SU-DHL-6 (cell line): ENCODE data around the gene NELFE.

Source experiments
- H2AFZ ChIP-seq: fragments of 200-600 bp; sonication (generic); 2 replicates; pipeline ENCODE4 v1.6.1; 2014; ENCODE audit warnings: low read depth, mild to moderate bottlenecking, moderate library complexity, mixed read lengths, antibody characterized with exemption, low read length; ENCODE audit not compliant: severe bottlenecking
- H3F3A ChIP-seq: fragments of 200-600 bp; shearing (Covaris generic); 2 replicates; pipeline ENCODE4 v1.6.0; 2016; ENCODE audit warnings: antibody characterized with exemption, mild to moderate bottlenecking; ENCODE audit not compliant: insufficient read depth
- H3K27ac ChIP-seq: fragments of 200-600 bp; sonication (generic); 2 replicates; pipeline ENCODE4 v1.5.1; 2016; ENCODE audit warnings: low read depth, mild to moderate bottlenecking, low read length, moderate library complexity, mixed read lengths
- H3K27me3 ChIP-seq: fragments of 200-600 bp; sonication (generic), shearing (Covaris generic); 2 replicates; pipeline ENCODE4 v1.6.0; 2014; ENCODE audit warnings: mild to moderate bottlenecking, low read length
- H3K36me3 ChIP-seq: fragments of 200-600 bp; sonication (generic); 2 replicates; pipeline ENCODE4 v1.6.1; 2014; ENCODE audit warnings: mild to moderate bottlenecking, low read length, mixed read lengths
- H3K4me2 ChIP-seq: fragments of 300-600, 200-600 bp; shearing (Covaris generic), sonication (generic); 2 replicates; pipeline ENCODE4 v1.6.0; 2014; ENCODE audit warnings: low read length, low read depth, mild to moderate bottlenecking; ENCODE audit not compliant: poor library complexity, severe bottlenecking
- H3K4me3 ChIP-seq: fragments of 200-600 bp; sonication (generic); 2 replicates; pipeline ENCODE4 v1.5.1; 2014; ENCODE audit warnings: antibody characterized with exemption, low read length, mild to moderate bottlenecking, mixed read lengths; ENCODE audit not compliant: insufficient read depth, poor library complexity, severe bottlenecking
- H3K79me2 ChIP-seq: fragments of 200-600 bp; sonication (generic); 2 replicates; pipeline ENCODE4 v1.6.1; 2014; ENCODE audit warnings: mild to moderate bottlenecking, low read length, moderate library complexity; ENCODE audit not compliant: insufficient read depth
- H3K9ac ChIP-seq: fragments of 200-600 bp; sonication (generic); 2 replicates; pipeline ENCODE4 v1.7.0; 2014; ENCODE audit warnings: mild to moderate bottlenecking, low read length
- H3K9me2 ChIP-seq: fragments of 200-600 bp; sonication (generic); replicated peaks from 2 replicates; pipeline ENCODE4 v1.6.1; 2014; ENCODE audit warnings: low read length; ENCODE audit not compliant: insufficient read depth
- H3K9me3 ChIP-seq: fragments of 200-600 bp; sonication (generic); 2 replicates; pipeline ENCODE4 v1.6.1; 2014; ENCODE audit warnings: low read length, mixed read lengths; ENCODE audit not compliant: insufficient read depth
- H4K20me1 ChIP-seq: fragments of 200-600 bp; sonication (generic); 2 replicates; pipeline ENCODE4 v1.6.1; 2014; ENCODE audit warnings: low read depth, mild to moderate bottlenecking, antibody characterized with exemption, low read length, moderate library complexity, mixed read lengths
- EZH2phosphoT487 ChIP-seq: fragments of 200-600 bp; sonication (generic), shearing (Covaris generic); conservative IDR thresholded peaks from 2 replicates; pipeline ENCODE4 v1.6.1; 2018; ENCODE audit warnings: mild to moderate bottlenecking, antibody characterized with exemption, low read length, moderate library complexity, mixed read lengths
- TF ChIP-seq, protein P1 (sequence below): fragments of 200-600 bp; sonication (generic); IDR thresholded peaks from one replicate; pipeline ENCODE4 v1.5.1; 2017; ENCODE audit warnings: antibody characterized with exemption, mild to moderate bottlenecking, low read length, moderate library complexity; ENCODE audit not compliant: insufficient read depth, poor library complexity, severe bottlenecking

The NELFE gene

GRCh38 chr6:31930962-31931361 lies 27.8 kb downstream of the NELFE start:
- Histone ChIP-seq H3K79me2 (no peaks in the 10 kb centered on the region), H3K9me2 (no peaks in the 10 kb centered on the region), H3K4me3 (no peak overlapping the region), H3K27ac (no peak overlapping the region), H4K20me1 (no peaks in the 10 kb centered on the region), H3F3A (no peaks in the 10 kb centered on the region), H3K9me3 (no peaks in the 10 kb centered on the region), H3K27me3 (no peaks in the 10 kb centered on the region), H2AFZ (no peak overlapping the region), H3K36me3 (no peaks in the 10 kb centered on the region), H3K4me2 (no peak overlapping the region), H3K9ac (no peak overlapping the region)
- no peak for TF ChIP-seq EZH2phosphoT487
- TF ChIP-seq, protein P1, sequence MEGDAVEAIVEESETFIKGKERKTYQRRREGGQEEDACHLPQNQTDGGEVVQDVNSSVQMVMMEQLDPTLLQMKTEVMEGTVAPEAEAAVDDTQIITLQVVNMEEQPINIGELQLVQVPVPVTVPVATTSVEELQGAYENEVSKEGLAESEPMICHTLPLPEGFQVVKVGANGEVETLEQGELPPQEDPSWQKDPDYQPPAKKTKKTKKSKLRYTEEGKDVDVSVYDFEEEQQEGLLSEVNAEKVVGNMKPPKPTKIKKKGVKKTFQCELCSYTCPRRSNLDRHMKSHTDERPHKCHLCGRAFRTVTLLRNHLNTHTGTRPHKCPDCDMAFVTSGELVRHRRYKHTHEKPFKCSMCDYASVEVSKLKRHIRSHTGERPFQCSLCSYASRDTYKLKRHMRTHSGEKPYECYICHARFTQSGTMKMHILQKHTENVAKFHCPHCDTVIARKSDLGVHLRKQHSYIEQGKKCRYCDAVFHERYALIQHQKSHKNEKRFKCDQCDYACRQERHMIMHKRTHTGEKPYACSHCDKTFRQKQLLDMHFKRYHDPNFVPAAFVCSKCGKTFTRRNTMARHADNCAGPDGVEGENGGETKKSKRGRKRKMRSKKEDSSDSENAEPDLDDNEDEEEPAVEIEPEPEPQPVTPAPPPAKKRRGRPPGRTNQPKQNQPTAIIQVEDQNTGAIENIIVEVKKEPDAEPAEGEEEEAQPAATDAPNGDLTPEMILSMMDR = no peak

GRCh38 chr6:31928672-31928939 lies 30.2 kb downstream of the NELFE start:
- Histone ChIP-seq H3K79me2 (no peaks in the 10 kb centered on the region), H3F3A (no peaks in the 10 kb centered on the region), H3K27ac (no peak overlapping the region), H3K4me2 (no peak overlapping the region), H3K9me3 (no peaks in the 10 kb centered on the region), H3K9ac (no peak overlapping the region), H3K36me3 (no peaks in the 10 kb centered on the region), H3K4me3 (no peak overlapping the region), H3K27me3 (no peaks in the 10 kb centered on the region), H3K9me2 (no peaks in the 10 kb centered on the region), H2AFZ (no peak overlapping the region), H4K20me1 (no peaks in the 10 kb centered on the region)
- TF ChIP-seq, protein P1 = no peak
- no peak for TF ChIP-seq EZH2phosphoT487

DNA sequence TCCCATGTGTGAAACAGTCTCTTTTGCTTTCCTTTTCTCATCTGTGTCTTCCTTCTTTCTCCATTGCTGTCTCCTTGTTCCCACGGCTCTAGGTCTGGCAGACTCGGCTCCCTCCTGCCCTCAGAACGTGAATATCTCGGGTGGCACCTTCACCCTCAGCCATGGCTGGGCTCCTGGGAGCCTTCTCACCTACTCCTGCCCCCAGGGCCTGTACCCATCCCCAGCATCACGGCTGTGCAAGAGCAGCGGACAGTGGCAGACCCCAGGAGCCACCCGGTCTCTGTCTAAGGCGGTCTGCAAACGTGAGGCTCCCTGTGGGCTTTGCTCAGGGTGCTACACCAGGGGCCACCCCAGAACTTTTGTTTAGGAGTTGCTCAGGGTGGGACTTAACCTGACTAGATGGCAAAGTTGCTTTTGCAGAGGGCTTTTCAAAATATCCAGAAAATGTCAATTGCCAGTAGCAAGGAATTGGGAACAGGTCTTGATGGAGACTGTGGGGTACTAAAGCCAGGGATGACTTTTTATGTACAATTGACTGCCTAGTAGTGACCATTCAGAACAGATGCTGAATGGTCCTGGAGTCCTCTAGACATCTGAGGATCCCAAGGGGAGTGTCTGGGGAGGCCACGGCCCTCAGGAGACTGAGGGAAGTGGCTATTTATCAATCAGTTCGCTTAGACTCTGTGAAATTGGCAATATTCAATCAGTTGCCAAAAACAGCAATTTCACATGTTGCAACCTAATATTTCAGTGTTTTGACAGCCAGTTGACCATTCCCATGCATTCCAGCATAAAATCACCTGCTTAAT lies 30.7 kb downstream of the NELFE start:
- TF ChIP-seq, protein P1 = no peak
- TF ChIP-seq EZH2phosphoT487 = no peak
- Histone ChIP-seq H3K9me2 (no peaks in the 10 kb centered on the region), H2AFZ (no peak overlapping the region), H3K9ac (no peak overlapping the region), H3K4me2 (no peak overlapping the region), H3K9me3 (no peaks in the 10 kb centered on the region), H3K27me3 (no peaks in the 10 kb centered on the region), H3F3A (no peaks in the 10 kb centered on the region), H4K20me1 (no peaks in the 10 kb centered on the region), H3K27ac (no peak overlapping the region), H3K79me2 (no peaks in the 10 kb centered on the region), H3K36me3 (no peaks in the 10 kb centered on the region), H3K4me3 (no peak overlapping the region)
